HG02588 (cell line): ENCODE measurements around the gene NPAT.
A peak's percentile ranks its signal among the peaks of the same experiment; 100 is the strongest.

ENCODE experiments used
- ATAC-seq: cut with Tn5 transposase; IDR thresholded peaks from one replicate; pipeline ENCODE4 v1.9.1; 2021; ENCODE audit warnings: mild to moderate bottlenecking, moderate library complexity; ENCODE audit not compliant: unreplicated experiment

The NPAT gene

GRCh38 chr11:108222574-108223347 lies at the start of gene NPAT, which contains the start of gene ATM:
Gene NPAT, minus strand, starts transcription at chr11:108222638. Its CDS starts 102 bp downstream, at chr11:108222536.
Gene ATM, plus strand, starts transcription at chr11:108223067. Its CDS starts 4,558 bp downstream, at chr11:108227625.
- ATAC-seq: peak; percentile 75

- ATAC-seq: no peak
Observed at GRCh38 chr11:108269583-108269982, 47.1 kb upstream of the NPAT start.

GRCh38 chr11:108253176-108253575 lies 30.7 kb upstream of the NPAT start:
- no peak for ATAC-seq

- no peak for ATAC-seq
Observed at GRCh38 chr11:108246885-108247284, 24.4 kb upstream of the NPAT start.

- ATAC-seq: no peak
Observed at GRCh38 chr11:108246308-108246707, 23.9 kb upstream of the NPAT start.

GRCh38 chr11:108242422-108242821 lies 20.0 kb upstream of the NPAT start:
- ATAC-seq: no peak

GRCh38 chr11:108241330-108242037 lies 19.0 kb upstream of the NPAT start:
- ATAC-seq: no peak

GRCh38 chr11:108239076-108239475 lies 16.6 kb upstream of the NPAT start:
- ATAC-seq: no peak

- ATAC-seq: peak; percentile 34
Observed at GRCh38 chr11:108237058-108237481, 14.6 kb upstream of the NPAT start.

- no peak for ATAC-seq
Observed at GRCh38 chr11:108235633-108236032, 13.2 kb upstream of the NPAT start.

GRCh38 chr11:108235192-108235591 lies 12.8 kb upstream of the NPAT start:
- ATAC-seq: no peak

GRCh38 chr11:108233277-108233945 lies 11.0 kb upstream of the NPAT start:
- no peak for ATAC-seq

GRCh38 chr11:108228251-108228650 lies 5.8 kb upstream of the NPAT start:
- ATAC-seq: no peak

GRCh38 chr11:108226036-108226435 lies 3.6 kb upstream of the NPAT start:
- no peak for ATAC-seq

GRCh38 chr11:108224911-108225786 lies 2.7 kb upstream of the NPAT start:
- no peak for ATAC-seq

- ATAC-seq: no peak
Observed at GRCh38 chr11:108224366-108224765, 1.9 kb upstream of the NPAT start.

GRCh38 chr11:108223348-108224149 lies 1.1 kb upstream of the NPAT start:
- peak; percentile 24 for ATAC-seq

- no peak for ATAC-seq
Observed at GRCh38 chr11:108221911-108222573, 396 bp downstream of the NPAT start.

- ATAC-seq: no peak
Observed at GRCh38 chr11:108221371-108221770, 1.1 kb downstream of the NPAT start.
